Calu3 (cell line): Measurements from ENCODE around the gene NT5M. TPM values are rescaled to one million over a fixed set of nuclear protein-coding genes. Genes with fewer than 3 reads are reported as not detected.

Experiments
- BruUV-seq: library from RNA; stranded (reverse); fragments of 400-500 nt; replicated peaks from 2 replicates; lab custom pipeline; 2021; lab: Mats Ljungman, UMichigan
- CTCF ChIA-PET: fragments of 300-600 bp; sonication (Branson Sonifier 250); formaldehyde crosslinking; loops from one replicate; lab custom pipeline; 2022; ENCODE audit warnings: antibody characterized with exemption; lab: Charles Lee
- DNase-seq: peaks from one replicate; pipeline ENCODE4 v3.0.0; 2022
- H3K27ac Mint-ChIP-seq: one replicate; pipeline ENCODE4 v1.8.0; 2022; ENCODE audit warnings: mixed read lengths; ENCODE audit not compliant: unreplicated experiment
- H3K27me3 Mint-ChIP-seq: one replicate; pipeline ENCODE4 v1.8.0; 2022; ENCODE audit warnings: mixed read lengths; ENCODE audit not compliant: unreplicated experiment
- H3K36me3 Mint-ChIP-seq: one replicate; pipeline ENCODE4 v1.8.0; 2022; ENCODE audit warnings: mild to moderate bottlenecking, moderate library complexity, mixed read lengths; ENCODE audit not compliant: insufficient read depth, unreplicated experiment
- H3K4me1 Mint-ChIP-seq: one replicate; pipeline ENCODE4 v1.8.0; 2022; ENCODE audit warnings: mild to moderate bottlenecking, low read depth, mixed read lengths; ENCODE audit not compliant: unreplicated experiment
- H3K4me3 Mint-ChIP-seq: one replicate; pipeline ENCODE4 v1.8.0; 2022; ENCODE audit warnings: mild to moderate bottlenecking, low read depth, moderate library complexity, mixed read lengths; ENCODE audit not compliant: unreplicated experiment
- H3K9me3 Mint-ChIP-seq: one replicate; pipeline ENCODE4 v1.8.0; 2022; ENCODE audit warnings: low read depth, mixed read lengths; ENCODE audit not compliant: unreplicated experiment
- CTCF ChIP-seq: fragments of 200-600 bp; IDR thresholded peaks from one replicate; pipeline ENCODE4 v1.8.0; 2022; ENCODE audit warnings: antibody characterized with exemption; ENCODE audit not compliant: unreplicated experiment
- intact Hi-C: fragments of 100-400 bp; cut with micrococcal nuclease; formaldehyde crosslinking; loops from one replicate; pipeline ENCODE4 v1.10.0; 2022; ENCODE audit not compliant: unreplicated experiment
- total RNA-seq: library from RNA; stranded (reverse); gene quantifications from 2 replicates; pipeline ENCODE4 v1.2.3, GENCODE V29; 2022

The NT5M gene
- total RNA-seq, 1 experiment from 2014 or later, result 1.0 TPM

GRCh38 chr17:17320911-17321220, 17.7 kb downstream of the NT5M start:
- no peaks in the 10 kb centered on the region for H3K27me3 Mint-ChIP-seq
- H3K4me3 Mint-ChIP-seq, result no peak overlapping the region
- H3K27ac Mint-ChIP-seq, result no peak overlapping the region
- H3K36me3 Mint-ChIP-seq, result no peaks in the 10 kb centered on the region
- no peak for DNase-seq
- no TSS peak for BruUV-seq
- TF ChIP-seq CTCF, result no peak
- intact Hi-C loops, result no loop called here
- H3K9me3 Mint-ChIP-seq, result no peaks in the 10 kb centered on the region
- CTCF ChIA-PET, result no interaction called here
- no peaks in the 10 kb centered on the region for H3K4me1 Mint-ChIP-seq

- no peak for DNase-seq
- no TSS peak for BruUV-seq
- H3K9me3 Mint-ChIP-seq, result no peaks in the 10 kb centered on the region
- intact Hi-C loops, result no loop called here
- H3K4me3 Mint-ChIP-seq, result no peak overlapping the region
- no peak for TF ChIP-seq CTCF
- no peaks in the 10 kb centered on the region for H3K27me3 Mint-ChIP-seq
- H3K27ac Mint-ChIP-seq, result no peak overlapping the region
- no peaks in the 10 kb centered on the region for H3K36me3 Mint-ChIP-seq
- no peaks in the 10 kb centered on the region for H3K4me1 Mint-ChIP-seq
- CTCF ChIA-PET, result no interaction called here
These were observed 18.3 kb downstream of the NT5M start for GRCh38 chr17:17321356-17322025.

DNA sequence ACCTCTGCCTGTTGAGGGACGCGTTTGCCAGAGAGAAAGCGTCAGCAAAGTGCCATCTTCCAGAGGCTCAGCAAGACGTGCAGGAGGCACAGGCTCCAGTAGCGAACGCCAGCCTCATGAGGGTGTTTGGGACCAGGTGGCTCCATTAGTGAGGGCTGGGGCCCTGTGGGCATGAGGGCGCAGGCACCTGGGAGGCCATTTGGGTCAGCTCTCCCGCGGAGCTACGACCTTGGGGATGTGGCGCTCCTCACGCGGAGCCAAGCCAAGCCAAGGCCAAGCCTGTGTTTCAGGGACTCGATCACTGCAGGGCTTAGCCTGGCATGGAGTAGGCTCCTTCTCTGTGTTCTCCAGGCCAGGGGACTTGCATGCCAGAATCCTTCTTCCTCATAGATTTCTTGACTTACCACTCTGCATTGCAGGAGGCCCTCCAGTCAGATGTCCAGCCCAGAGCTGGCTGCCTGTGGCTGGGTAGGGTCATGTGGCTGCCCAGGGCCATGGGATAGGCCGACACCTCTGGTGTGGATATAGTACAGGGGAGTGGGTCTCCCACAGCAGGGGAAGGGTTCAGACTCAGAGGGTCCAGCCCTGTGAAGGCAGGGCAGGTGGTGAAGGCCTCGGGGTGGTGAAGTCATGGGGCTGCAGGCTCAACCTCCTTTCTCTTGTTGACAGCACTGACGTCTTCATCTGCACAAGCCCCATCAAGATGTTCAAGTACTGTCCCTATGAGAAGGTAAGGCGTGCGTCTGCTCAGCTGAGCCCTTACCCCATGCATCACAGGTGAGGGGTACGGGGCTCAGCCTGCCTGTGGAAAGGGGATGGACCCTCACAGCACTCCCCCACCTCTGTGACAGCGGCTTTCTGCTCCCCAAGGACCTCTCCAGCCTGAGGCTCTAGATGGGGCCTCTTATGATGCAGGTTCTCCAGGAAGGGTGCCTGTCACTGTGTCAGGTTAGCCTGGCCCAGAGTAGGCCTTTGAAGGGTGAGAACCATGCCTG, 19.6 kb downstream of the NT5M start:
- DNase-seq, result no peak
- intact Hi-C loops, result no loop called here
- TF ChIP-seq CTCF, result no peak
- Mint-ChIP-seq H3K4me1 (no peaks in the 10 kb centered on the region), H3K27ac (no peak overlapping the region), H3K36me3 (no peaks in the 10 kb centered on the region), H3K9me3 (no peaks in the 10 kb centered on the region), H3K27me3 (no peaks in the 10 kb centered on the region), H3K4me3 (no peak overlapping the region)
- no TSS peak for BruUV-seq
- CTCF ChIA-PET, result no interaction called here

DNA sequence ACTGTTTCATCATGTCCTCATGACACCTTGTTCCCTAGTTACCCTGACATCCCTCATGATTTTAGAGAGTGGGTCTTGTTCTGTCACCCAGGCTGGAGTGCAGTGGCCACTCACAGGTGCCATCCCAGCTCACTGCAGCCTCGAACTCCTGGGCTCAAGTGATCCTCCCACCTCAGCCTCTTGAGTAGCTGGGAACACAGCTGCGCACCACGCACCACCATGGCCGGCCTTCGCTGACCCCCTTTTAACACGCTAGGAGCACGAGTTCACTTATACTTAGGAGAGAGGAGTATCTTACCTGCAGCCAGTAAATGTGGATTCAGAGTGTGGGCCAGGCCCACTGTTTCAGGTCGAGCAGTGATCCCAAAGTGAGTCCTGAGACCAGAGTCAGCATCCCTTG, 21.4 kb downstream of the NT5M start:
- Mint-ChIP-seq H3K9me3 (no peaks in the 10 kb centered on the region), H3K4me1 (no peaks in the 10 kb centered on the region), H3K27me3 (no peaks in the 10 kb centered on the region), H3K36me3 (no peaks in the 10 kb centered on the region), H3K4me3 (no peak overlapping the region), H3K27ac (no peak overlapping the region)
- CTCF ChIA-PET, result no interaction called here
- no TSS peak for BruUV-seq
- DNase-seq, result no peak
- intact Hi-C loops, result no loop called here
- no peak for TF ChIP-seq CTCF
